GM19023 (cell line): ENCODE measurements around the gene PPEF1.

ENCODE experiments used
- ATAC-seq: cut with Tn5 transposase; IDR thresholded peaks from one replicate; pipeline ENCODE4 v1.9.1; 2021; ENCODE audit warnings: mild to moderate bottlenecking, moderate library complexity; ENCODE audit not compliant: unreplicated experiment

Gene PPEF1

GRCh38 chrX:18875256-18875878 lies 167.9 kb downstream of the PPEF1 start:
- no peak for ATAC-seq

DNA sequence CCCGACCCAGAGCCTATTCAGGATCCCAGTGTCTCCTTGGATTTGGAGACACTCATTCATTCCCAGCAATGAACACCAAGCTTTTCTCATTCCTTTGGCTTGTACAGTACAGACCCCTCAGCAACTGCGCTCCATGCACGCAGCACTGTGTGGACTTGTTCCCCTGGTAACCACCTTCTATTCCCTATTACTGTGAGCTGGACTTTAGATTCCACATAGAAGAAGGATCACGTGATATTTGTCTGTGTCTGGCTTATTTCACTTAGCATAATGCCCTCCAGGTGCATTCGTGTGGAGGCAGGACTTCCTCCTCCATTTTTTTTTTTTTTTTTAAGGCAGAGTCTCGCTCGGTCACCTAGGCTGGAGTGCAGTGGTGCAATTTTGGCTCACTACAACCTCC lies 170.0 kb downstream of the PPEF1 start:
- ATAC-seq = no peak
